Measurements from ENCODE around the gene CEP72.

DNA sequence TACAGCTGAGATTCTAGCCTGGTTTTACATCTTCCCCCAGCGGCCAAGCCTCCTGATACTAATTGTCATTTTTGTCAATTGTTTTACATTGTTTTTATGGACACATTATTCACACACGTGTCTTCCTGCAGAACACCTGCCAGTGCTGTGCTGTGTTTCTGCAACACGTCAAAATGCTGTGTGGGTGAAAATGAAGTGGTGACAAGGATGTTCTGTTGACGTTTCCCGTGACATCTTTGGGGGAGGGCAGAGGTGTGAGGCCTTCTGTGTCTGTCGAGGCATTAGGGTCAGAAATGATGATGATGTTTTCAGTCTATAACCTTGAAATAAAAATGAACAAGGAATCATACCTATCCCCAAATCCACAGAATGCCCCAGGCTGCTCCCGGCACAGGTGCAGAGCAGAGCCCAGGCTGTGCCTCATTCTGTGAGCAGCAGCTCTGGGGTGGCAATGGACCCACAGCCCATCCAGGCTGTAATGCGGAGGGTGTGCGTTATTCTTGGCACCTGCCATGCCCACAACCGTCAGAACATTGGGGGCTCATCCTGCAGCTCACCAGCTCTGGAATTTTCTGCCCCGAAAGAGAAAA, 23.6 kb upstream of the CEP72 start:
- TF ChIP-seq, protein P1, sequence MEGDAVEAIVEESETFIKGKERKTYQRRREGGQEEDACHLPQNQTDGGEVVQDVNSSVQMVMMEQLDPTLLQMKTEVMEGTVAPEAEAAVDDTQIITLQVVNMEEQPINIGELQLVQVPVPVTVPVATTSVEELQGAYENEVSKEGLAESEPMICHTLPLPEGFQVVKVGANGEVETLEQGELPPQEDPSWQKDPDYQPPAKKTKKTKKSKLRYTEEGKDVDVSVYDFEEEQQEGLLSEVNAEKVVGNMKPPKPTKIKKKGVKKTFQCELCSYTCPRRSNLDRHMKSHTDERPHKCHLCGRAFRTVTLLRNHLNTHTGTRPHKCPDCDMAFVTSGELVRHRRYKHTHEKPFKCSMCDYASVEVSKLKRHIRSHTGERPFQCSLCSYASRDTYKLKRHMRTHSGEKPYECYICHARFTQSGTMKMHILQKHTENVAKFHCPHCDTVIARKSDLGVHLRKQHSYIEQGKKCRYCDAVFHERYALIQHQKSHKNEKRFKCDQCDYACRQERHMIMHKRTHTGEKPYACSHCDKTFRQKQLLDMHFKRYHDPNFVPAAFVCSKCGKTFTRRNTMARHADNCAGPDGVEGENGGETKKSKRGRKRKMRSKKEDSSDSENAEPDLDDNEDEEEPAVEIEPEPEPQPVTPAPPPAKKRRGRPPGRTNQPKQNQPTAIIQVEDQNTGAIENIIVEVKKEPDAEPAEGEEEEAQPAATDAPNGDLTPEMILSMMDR (IDR thresholded peaks at IDR 0.05) = no peak
- no peak for TF ChIP-seq POLR2A (IDR thresholded peaks at IDR 0.05)
